Common myeloid progenitor, CD34-positive (primary cell): ENCODE measurements around the gene NNMT.

Experiments
- CTCF ChIA-PET: fragments of 350-600 bp; sonication (Branson Sonifier 250); formaldehyde crosslinking; loops from one replicate; lab custom pipeline; 2021; ENCODE audit warnings: antibody characterized with exemption; lab: Charles Lee
- POLR2A ChIA-PET: fragments of 350-600 bp; sonication (Branson Sonifier 250); formaldehyde crosslinking; loops from one replicate; lab custom pipeline; 2021; ENCODE audit warnings: antibody characterized with exemption; lab: Charles Lee
- DNase-seq, 3 donors: peaks; one replicate each; pipeline versions ENCODE4 v3.0.0 to v3.0.0-alpha.2; 2013
- H3K27ac ChIP-seq, 2 experiments: 1 replicate in 1 of 2; 2 replicates in 1 of 2; pipeline ENCODE4 v1.7.0; 2013; ENCODE audit warnings: inconsistent platforms in 2 of 2, low read length in 2 of 2, mild to moderate bottlenecking in 2 of 2, low read depth in 1 of 2, moderate library complexity in 1 of 2; ENCODE audit not compliant: severe bottlenecking in 2 of 2, insufficient read depth in 1 of 2, poor library complexity in 1 of 2
- H3K27me3 ChIP-seq, 5 experiments: replicated peaks in 2 of 5; 1 replicate in 3 of 5; 2 replicates in 2 of 5; pipeline versions ENCODE4 v1.6.1 to v1.7.0; 2013; ENCODE audit warnings: low read length in 4 of 5, mild to moderate bottlenecking in 2 of 5, moderate library complexity in 2 of 5, inconsistent platforms in 1 of 5; ENCODE audit not compliant: insufficient read depth in 5 of 5, control insufficient read depth in 4 of 5
- H3K36me3 ChIP-seq, 4 experiments: 1 replicate in 2 of 4; 2 replicates in 2 of 4; pipeline versions ENCODE4 v1.6.1 to v1.7.0; 2013; ENCODE audit warnings: low read length in 3 of 4, control low read depth in 1 of 4, mild to moderate bottlenecking in 1 of 4; ENCODE audit not compliant: control insufficient read depth in 4 of 4, insufficient read depth in 4 of 4
- H3K4me1 ChIP-seq, 4 experiments: 1 replicate in 3 of 4; 2 replicates in 1 of 4; pipeline versions ENCODE4 v1.6.1 to v1.7.1; 2013; ENCODE audit warnings: low read length in 3 of 4, mild to moderate bottlenecking in 3 of 4, control low read depth in 1 of 4, inconsistent platforms in 1 of 4, moderate library complexity in 1 of 4; ENCODE audit not compliant: control insufficient read depth in 4 of 4, insufficient read depth in 4 of 4; ENCODE audit errors: control extremely low read depth in 1 of 4
- H3K4me3 ChIP-seq, 7 experiments: 1 replicate in 4 of 7; 2 replicates in 3 of 7; pipeline versions ENCODE4 v1.5.1 to v1.7.0; 2013; ENCODE audit warnings: mild to moderate bottlenecking in 7 of 7, low read length in 6 of 7, moderate library complexity in 6 of 7, inconsistent platforms in 2 of 7, low read depth in 2 of 7, control low read depth in 1 of 7; ENCODE audit not compliant: insufficient read depth in 4 of 7, control insufficient read depth in 1 of 7; ENCODE audit errors: extremely low read depth in 1 of 7
- H3K9me3 ChIP-seq, 5 experiments: 1 replicate in 4 of 5; 2 replicates in 1 of 5; pipeline versions ENCODE4 v1.6.1 to v1.7.1; 2013; ENCODE audit warnings: low read length in 4 of 5, mild to moderate bottlenecking in 2 of 5, inconsistent platforms in 1 of 5, low read depth in 1 of 5, moderate library complexity in 1 of 5; ENCODE audit not compliant: control insufficient read depth in 4 of 5, insufficient read depth in 2 of 5; ENCODE audit errors: control extremely low read depth in 1 of 5
- WGBS: methylation state at CpG from one replicate; pipeline ENCODE4 v1.1.5; 2013; ENCODE audit not compliant: insufficient coverage; 5-methylcytosine and 5-hydroxymethylcytosine counted together

The NNMT gene

DNA sequence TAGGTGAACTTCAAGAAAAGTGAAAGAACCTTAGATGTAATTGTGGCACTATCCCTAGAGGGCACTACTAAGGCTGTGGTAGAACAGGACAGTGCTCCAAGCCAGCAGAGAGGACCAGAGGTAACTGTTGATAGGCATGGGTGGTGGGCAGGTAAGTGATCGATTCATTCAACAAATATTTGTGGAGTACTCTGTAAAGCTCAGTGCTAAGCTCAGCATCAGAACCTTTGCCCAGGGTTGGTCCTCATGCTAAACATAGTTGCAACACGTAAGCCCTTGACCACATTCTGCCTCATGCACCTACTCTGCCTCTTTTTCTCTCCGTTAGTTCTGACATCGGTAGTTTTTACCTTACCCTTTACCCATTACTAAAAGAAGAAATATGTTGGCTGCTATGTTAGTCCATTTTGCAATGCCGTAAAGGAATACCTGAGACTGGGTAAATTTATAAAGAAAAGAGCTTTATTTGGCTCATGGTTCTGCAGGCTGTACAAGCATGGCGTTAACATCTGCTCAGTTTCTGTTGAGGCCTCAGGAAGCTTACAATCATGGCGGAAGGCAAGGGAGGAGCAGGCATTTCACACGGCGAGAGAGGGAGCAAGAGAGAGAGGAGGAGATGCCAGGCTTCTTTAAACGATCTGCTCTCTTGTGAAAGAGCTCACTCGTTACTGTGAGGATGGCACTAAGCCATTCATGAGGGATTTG lies 18.4 kb upstream of the NNMT start:
- no peaks in the 10 kb centered on the region for H3K9me3 ChIP-seq

DNA sequence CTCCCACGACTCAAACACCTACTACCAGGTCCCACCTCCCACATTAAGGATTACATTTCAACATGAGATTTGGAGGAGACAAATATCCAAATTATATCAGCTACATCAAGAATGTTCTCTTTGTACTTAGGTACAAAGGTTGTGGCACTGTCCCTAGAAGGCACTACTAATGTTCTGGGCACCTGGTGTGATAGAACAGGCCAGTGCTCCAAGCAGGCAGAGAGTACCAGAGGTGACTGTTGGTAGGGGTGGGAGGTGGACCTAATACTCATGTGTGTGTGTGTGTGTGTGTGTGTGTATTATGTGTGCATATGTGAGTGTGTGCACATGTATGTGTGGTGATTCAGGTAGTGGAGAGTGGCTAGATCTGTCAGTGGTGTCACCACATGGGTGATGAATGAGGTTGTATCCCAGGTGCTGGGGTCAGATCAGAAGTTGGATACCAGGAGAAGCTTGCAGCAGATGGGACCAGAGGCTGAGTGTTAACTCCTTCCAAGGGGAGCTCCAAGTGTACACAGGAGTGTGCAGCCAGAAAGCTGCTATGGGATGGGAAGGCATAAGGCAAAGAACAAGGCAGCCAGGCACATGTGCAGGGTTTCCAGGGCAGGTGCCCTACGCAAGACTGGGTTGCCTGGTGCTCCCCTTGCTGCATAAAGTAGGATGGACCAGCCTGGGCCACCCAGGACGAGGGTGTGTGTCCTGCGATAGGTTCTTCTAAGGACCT lies 17.7 kb upstream of the NNMT start:
- POLR2A ChIA-PET: no interaction called here
- Histone ChIP-seq H3K27me3 (peaks cover 0 to 41% (median 21%) of the 10 kb centered on the region in 5 experiments), H3K4me3 (no peak overlapping the region), H3K4me1 (peaks cover 0 to 2% (median 0%) of the 10 kb centered on the region in 4 experiments), H3K36me3 (no peaks in the 10 kb centered on the region), H3K27ac (no peak overlapping the region), H3K9me3 (no peaks in the 10 kb centered on the region)
- DNase-seq: no peak
- 100% methylated on average over 2 of the region's 4 CpGs for WGBS
- CTCF ChIA-PET: interaction anchor here (0.7 to 1.8 kb wide), 4 partner anchors 11 to 485 kb away, joined by 3 to 6 read pairs (median 3); no protein-coding TSS in a partner anchor

More for the DNA sequence above, 18.4 kb upstream of the NNMT start:
- Histone ChIP-seq H3K36me3 (no peaks in the 10 kb centered on the region), H3K4me1 (peaks cover 0 to 2% (median 0%) of the 10 kb centered on the region in 4 experiments), H3K27me3 (peaks cover 0 to 45% (median 21%) of the 10 kb centered on the region in 5 experiments), H3K27ac (no peak overlapping the region), H3K4me3 (no peak overlapping the region)
- WGBS: 91% methylated on average over 8 of the region's 11 CpGs
- CTCF ChIA-PET: interaction anchor here (1.3 to 1.8 kb wide), 2 partner anchors 9 to 485 kb away, joined by 4 to 6 read pairs; no protein-coding TSS in a partner anchor
- no peak for DNase-seq
- POLR2A ChIA-PET: no interaction called here

DNA sequence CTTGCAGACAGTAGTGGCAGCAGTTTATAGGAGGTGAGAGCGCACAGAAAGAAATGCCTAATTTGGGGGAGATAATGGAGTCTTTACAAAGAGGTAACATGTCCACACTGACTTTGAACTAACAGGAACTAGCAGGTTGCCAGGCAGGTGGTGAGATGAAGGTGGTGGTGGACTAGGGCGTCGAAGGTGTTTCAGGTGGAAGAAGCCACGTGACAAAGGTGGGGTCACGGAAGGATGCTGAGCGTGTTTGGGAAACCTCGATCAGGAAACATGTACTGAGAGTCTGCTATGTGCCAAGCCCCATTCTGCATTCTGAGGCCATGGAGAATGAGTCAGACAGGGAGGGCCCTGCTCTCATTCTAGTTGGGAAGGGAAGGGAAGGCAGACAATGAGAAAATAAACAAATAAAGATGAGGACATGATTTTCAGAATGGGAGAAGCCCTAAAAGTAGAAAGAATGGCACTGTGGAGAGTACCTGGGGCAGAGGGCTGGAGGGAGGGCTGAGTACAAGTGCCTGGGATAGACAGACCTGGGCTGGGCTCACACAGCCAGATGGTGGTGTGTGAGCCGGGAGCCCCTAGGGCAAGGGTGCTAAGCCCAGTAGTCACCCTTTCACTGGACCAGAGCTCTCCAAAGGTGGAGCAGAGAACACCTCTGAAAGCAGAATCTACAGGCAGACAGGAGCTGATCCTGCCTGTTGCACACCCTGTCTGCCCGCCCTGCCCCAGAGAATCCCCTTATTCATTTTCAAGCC lies 16.2 kb upstream of the NNMT start:
- H3K9me3 ChIP-seq: no peaks in the 10 kb centered on the region
- H3K36me3 ChIP-seq: no peaks in the 10 kb centered on the region
- 91% methylated on average over 8 of the region's 9 CpGs for WGBS
- ChIA-PET CTCF (interaction anchor here (0.9 to 2.9 kb wide), 7 partner anchors 10 to 483 kb away, joined by 3 to 12 read pairs (median 6); no protein-coding TSS in a partner anchor), POLR2A (interaction anchor here (0.6 kb wide), 1 partner anchor 14 kb away, joined by 3 read pairs; no protein-coding TSS in a partner anchor)
- H3K27ac ChIP-seq: no peak overlapping the region
- H3K4me1 ChIP-seq: peaks cover 0 to 2% (median 0%) of the 10 kb centered on the region in 4 experiments
- no peak for DNase-seq
- H3K4me3 ChIP-seq: no peak overlapping the region
- H3K27me3 ChIP-seq: peaks cover 0 to 32% (median 16%) of the 10 kb centered on the region in 5 experiments

DNA sequence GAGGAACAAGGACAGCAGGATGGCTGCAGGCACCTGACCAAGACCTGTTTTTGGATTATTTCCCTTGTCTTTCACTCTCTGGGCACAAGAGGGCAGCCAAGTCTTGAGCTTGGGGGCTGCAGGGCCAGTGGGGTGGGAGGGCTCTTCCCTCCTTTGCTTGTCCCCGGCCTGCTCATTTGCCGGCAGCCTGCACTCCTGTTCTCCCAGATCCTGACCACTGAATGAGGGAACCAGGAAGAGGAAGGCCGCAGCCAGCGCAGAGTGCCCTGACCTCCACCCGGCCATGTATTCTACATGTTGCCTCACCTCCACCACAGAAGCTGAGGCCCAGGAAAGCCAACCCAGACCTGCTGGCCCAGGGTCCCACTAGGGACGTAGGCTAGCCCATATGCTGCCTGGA lies 15.5 kb upstream of the NNMT start:
- Histone ChIP-seq H3K4me1 (peaks cover 0 to 2% (median 0%) of the 10 kb centered on the region in 4 experiments), H3K9me3 (no peaks in the 10 kb centered on the region), H3K27ac (no peak overlapping the region), H3K27me3 (peaks cover 0 to 24% (median 12%) of the 10 kb centered on the region in 5 experiments), H3K36me3 (no peaks in the 10 kb centered on the region), H3K4me3 (no peak overlapping the region)
- peak; percentile 44 to 66 (median 62) for DNase-seq
- CTCF ChIA-PET: interaction anchor here (0.7 to 2.9 kb wide), 9 partner anchors 10 to 480 kb away, joined by 3 to 12 read pairs (median 4); no protein-coding TSS in a partner anchor
- POLR2A ChIA-PET: no interaction called here
- 50% methylated on average over 2 of the region's 6 CpGs for WGBS

DNA sequence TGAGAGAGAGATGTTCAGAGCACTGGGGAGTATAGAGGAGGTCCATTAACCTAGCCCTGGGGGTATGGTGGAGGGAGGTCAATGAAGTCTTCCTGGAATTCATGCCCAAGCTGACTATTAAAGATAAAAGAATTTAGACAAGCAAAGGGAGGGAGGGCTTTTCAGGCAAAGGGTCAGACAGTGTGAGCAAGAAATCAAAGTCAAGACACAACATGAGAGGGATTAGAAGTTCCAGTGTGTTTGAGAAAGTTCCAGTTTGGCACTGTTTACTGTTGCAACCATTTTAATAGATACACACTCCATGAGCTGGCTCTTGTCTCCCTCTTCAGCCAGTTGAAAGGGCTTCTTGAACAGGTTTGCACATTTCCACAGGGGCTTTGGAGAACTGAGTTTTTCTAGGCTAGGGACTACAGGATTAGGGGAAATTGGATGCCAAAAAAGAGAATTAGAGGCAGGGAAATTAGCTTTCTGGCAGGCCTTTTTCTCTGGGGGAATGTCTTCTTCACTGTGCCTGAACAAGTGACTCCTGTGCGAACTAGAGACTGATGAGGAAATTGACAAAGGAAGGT lies 14.7 kb upstream of the NNMT start:
- no peak overlapping the region for H3K27ac ChIP-seq
- WGBS: no CpG with 5 or more reads among the region's 1 CpG
- H3K9me3 ChIP-seq: no peaks in the 10 kb centered on the region
- H3K4me3 ChIP-seq: no peak overlapping the region
- DNase-seq: no peak
- CTCF ChIA-PET: interaction anchor here (0.7 to 2.9 kb wide), 9 partner anchors 9 to 479 kb away, joined by 3 to 12 read pairs (median 4); no protein-coding TSS in a partner anchor
- H3K4me1 ChIP-seq: peaks cover 0 to 2% (median 0%) of the 10 kb centered on the region in 4 experiments
- peaks cover 0 to 19% (median 12%) of the 10 kb centered on the region in 5 experiments for H3K27me3 ChIP-seq
- POLR2A ChIA-PET: no interaction called here
- no peaks in the 10 kb centered on the region for H3K36me3 ChIP-seq

DNA sequence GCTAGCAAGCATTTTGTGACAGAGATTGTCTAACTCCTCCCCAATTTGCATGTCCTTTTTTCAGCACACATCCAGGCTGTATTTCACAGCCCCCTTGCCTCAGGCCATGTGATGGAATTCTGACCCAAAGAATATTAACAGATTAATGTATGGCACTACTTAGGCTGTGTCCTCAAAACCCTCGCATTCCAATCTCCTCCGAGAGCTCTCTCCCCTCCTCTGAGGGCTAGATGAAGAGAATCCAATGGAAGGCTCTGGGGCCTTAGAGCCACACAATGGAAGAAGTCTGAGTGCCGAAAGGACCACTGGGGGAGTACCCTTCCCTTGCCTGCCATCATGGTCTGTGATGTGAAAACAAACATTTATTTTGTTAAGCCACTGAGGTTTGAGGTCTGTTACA lies 13.7 kb upstream of the NNMT start:
- ChIA-PET POLR2A (no interaction called here), CTCF (interaction anchor here (2.9 kb wide), 1 partner anchor 21 kb away, joined by 7 read pairs; no protein-coding TSS in a partner anchor)
- no peak for DNase-seq
- Histone ChIP-seq H3K36me3 (no peaks in the 10 kb centered on the region), H3K27ac (no peak overlapping the region), H3K4me1 (peaks cover 0 to 2% (median 0%) of the 10 kb centered on the region in 4 experiments), H3K27me3 (peaks cover 0 to 19% (median 9%) of the 10 kb centered on the region in 5 experiments), H3K4me3 (no peak overlapping the region), H3K9me3 (no peaks in the 10 kb centered on the region)
- 95% methylated on average over 3 of the region's 3 CpGs for WGBS
